Mucosa of descending colon (tissue), 3 donors: ENCODE results near the gene FRMPD2. TPM values are rescaled to one million over a fixed set of nuclear protein-coding genes. Genes with fewer than 3 reads are reported as not detected.

Experiments
- ATAC-seq: fragments of 200-7000 bp; cut with Tn5 transposase; one replicate; pipeline ENCODE4 v1.9.1; 2020; ENCODE audit warnings: mild to moderate bottlenecking, moderate library complexity
- DNase-seq, 3 donors: peaks; one replicate each; pipeline ENCODE4 v3.0.0-alpha.2; 2020
- H3K36me3 ChIP-seq: fragments of 200-600 bp; one replicate; pipeline ENCODE4 v1.8.0; 2021; ENCODE audit warnings: low read depth, mild to moderate bottlenecking
- H3K4me1 ChIP-seq: fragments of 200-600 bp; one replicate; pipeline ENCODE4 v1.8.0; 2021; ENCODE audit warnings: low read depth, mild to moderate bottlenecking
- H3K4me3 ChIP-seq: fragments of 200-600 bp; one replicate; pipeline ENCODE4 v1.8.0; 2021; ENCODE audit warnings: mild to moderate bottlenecking
- H3K9me3 ChIP-seq: fragments of 200-600 bp; one replicate; pipeline ENCODE4 v1.8.0; 2021; ENCODE audit warnings: mild to moderate bottlenecking
- CTCF ChIP-seq: fragments of 200-600 bp; IDR thresholded peaks from one replicate; pipeline ENCODE4 v1.8.0; 2022; ENCODE audit warnings: antibody characterized with exemption, mild to moderate bottlenecking
- intact Hi-C, 2 donors: fragments of 100-400 bp; cut with DNase I in 1 of 2; cut with micrococcal nuclease in 1 of 2; formaldehyde crosslinking; loops; one replicate each; pipeline versions ENCODE4 v1.11.0 to v1.11.1; 2022; cut with DNase I, micrococcal nuclease
- total RNA-seq, 3 donors: library from RNA; stranded (reverse); fragmentation: NEBNext Ultra II Directional in 2 of 3; extraction: Animal tissue kit (Norgen Biotek cat#: 25700) in 2 of 3; gene quantifications; one replicate each; pipeline versions ENCODE4 v1.2.1 to v1.2.4, GENCODE V29; 2021 to 2023
- donor health status: DM: no; HTN: no; CAD: no; lungs with moderate emphysema.
- donor health status: DM: no; HTN: no; CAD: no.
- donor health status: DM: no; HTN: yes; CAD: no.

FRMPD2 gene
- total RNA-seq, 3 donors from 2014 or later: 0.35 to 0.73 TPM; not detected in 1

- no peaks in the 10 kb centered on the region for H3K36me3 ChIP-seq
- intact Hi-C loops: no loop called here
- no peaks in the 10 kb centered on the region for H3K9me3 ChIP-seq
- TF ChIP-seq CTCF: no peak
- DNase-seq: no peak
- H3K4me1 ChIP-seq: no peaks in the 10 kb centered on the region
- H3K4me3 ChIP-seq: no peak overlapping the region
- no peak for ATAC-seq
These were observed 22.1 kb upstream of the FRMPD2 start for GRCh38 chr10:48296576-48297098.

GRCh38 chr10:48294431-48294830, 19.9 kb upstream of the FRMPD2 start:
- ATAC-seq: no peak
- TF ChIP-seq CTCF: no peak
- H3K9me3 ChIP-seq: no peaks in the 10 kb centered on the region
- DNase-seq: no peak
- no peak overlapping the region for H3K4me3 ChIP-seq
- intact Hi-C loops: no loop called here
- no peaks in the 10 kb centered on the region for H3K4me1 ChIP-seq
- no peaks in the 10 kb centered on the region for H3K36me3 ChIP-seq

- DNase-seq: no peak
- no peaks in the 10 kb centered on the region for H3K36me3 ChIP-seq
- H3K4me1 ChIP-seq: no peaks in the 10 kb centered on the region
- intact Hi-C loops: no loop called here
- no peak for TF ChIP-seq CTCF
- H3K9me3 ChIP-seq: no peaks in the 10 kb centered on the region
- no peak for ATAC-seq
- no peak overlapping the region for H3K4me3 ChIP-seq
These were observed 18.1 kb upstream of the FRMPD2 start for GRCh38 chr10:48292616-48293015.

GRCh38 chr10:48291190-48291589, 16.7 kb upstream of the FRMPD2 start:
- Histone ChIP-seq H3K4me1 (no peaks in the 10 kb centered on the region), H3K36me3 (no peaks in the 10 kb centered on the region), H3K9me3 (no peaks in the 10 kb centered on the region), H3K4me3 (no peak overlapping the region)
- DNase-seq: no peak
- TF ChIP-seq CTCF: no peak
- peak; percentile 70 for ATAC-seq
- intact Hi-C loops: no loop called here

GRCh38 chr10:48290286-48290685, 15.8 kb upstream of the FRMPD2 start:
- intact Hi-C loops: no loop called here
- no peak for ATAC-seq

More at GRCh38 chr10:48290286-48290685, 15.8 kb upstream of the FRMPD2 start:
- DNase-seq: no peak
- no peak overlapping the region for H3K4me3 ChIP-seq
- H3K4me1 ChIP-seq: no peaks in the 10 kb centered on the region
- TF ChIP-seq CTCF: no peak
- H3K36me3 ChIP-seq: no peaks in the 10 kb centered on the region
- H3K9me3 ChIP-seq: no peaks in the 10 kb centered on the region
